NT2/D1 (cell line): ENCODE data around the gene C6orf58.

Experiments used
- DNase-seq: peaks from one replicate; pipeline ENCODE4 v3.0.0-alpha.2; 2011; ENCODE audit warnings: low read depth, low spot score
- H3K27me3 ChIP-seq: 2 replicates; pipeline ENCODE4 v1.6.0; 2011; ENCODE audit warnings: mild to moderate bottlenecking; ENCODE audit not compliant: insufficient read length, insufficient read depth
- H3K36me3 ChIP-seq: 2 replicates; pipeline ENCODE4 v1.6.1; 2011; ENCODE audit warnings: mild to moderate bottlenecking, low read length, mixed read lengths; ENCODE audit not compliant: insufficient read depth, insufficient read length
- H3K4me1 ChIP-seq: 2 replicates; pipeline ENCODE4 v1.5.1; 2011; ENCODE audit not compliant: insufficient read depth, insufficient read length
- H3K4me3 ChIP-seq: 2 replicates; pipeline ENCODE4 v1.5.1; 2011; ENCODE audit warnings: low read depth; ENCODE audit not compliant: insufficient read length
- H3K9ac ChIP-seq: 2 replicates; pipeline ENCODE4 v1.6.0; 2011; ENCODE audit warnings: low read depth; ENCODE audit not compliant: insufficient read length
- H3K9me3 ChIP-seq: 2 replicates; pipeline ENCODE4 v1.5.1; 2011; ENCODE audit warnings: mild to moderate bottlenecking, low read length; ENCODE audit not compliant: insufficient read depth
- SUZ12 ChIP-seq: IDR thresholded peaks from 2 replicates; pipeline ENCODE4 v1.6.1; 2011; ENCODE audit not compliant: insufficient read length, insufficient read depth; ENCODE audit errors: extremely low read depth
- YY1 ChIP-seq: IDR thresholded peaks from 2 replicates; pipeline ENCODE4 v1.6.1; 2011; ENCODE audit not compliant: insufficient read length, insufficient read depth
- ZNF274 ChIP-seq: IDR thresholded peaks from 2 replicates; pipeline ENCODE4 v1.6.1; 2011; ENCODE audit warnings: mild to moderate bottlenecking, low read depth, low read length

C6orf58 gene

GRCh38 chr6:127550403-127550802 is 26.6 kb upstream of the C6orf58 start:
- Histone ChIP-seq H3K27me3 (no peaks in the 10 kb centered on the region), H3K9me3 (no peaks in the 10 kb centered on the region), H3K4me1 (no peaks in the 10 kb centered on the region), H3K4me3 (no peak overlapping the region), H3K36me3 (no peaks in the 10 kb centered on the region), H3K9ac (no peak overlapping the region)
- DNase-seq, result no peak
- no peak for TF ChIP-seq YY1
- TF ChIP-seq ZNF274, result no peak
- TF ChIP-seq SUZ12, result no peak

DNA sequence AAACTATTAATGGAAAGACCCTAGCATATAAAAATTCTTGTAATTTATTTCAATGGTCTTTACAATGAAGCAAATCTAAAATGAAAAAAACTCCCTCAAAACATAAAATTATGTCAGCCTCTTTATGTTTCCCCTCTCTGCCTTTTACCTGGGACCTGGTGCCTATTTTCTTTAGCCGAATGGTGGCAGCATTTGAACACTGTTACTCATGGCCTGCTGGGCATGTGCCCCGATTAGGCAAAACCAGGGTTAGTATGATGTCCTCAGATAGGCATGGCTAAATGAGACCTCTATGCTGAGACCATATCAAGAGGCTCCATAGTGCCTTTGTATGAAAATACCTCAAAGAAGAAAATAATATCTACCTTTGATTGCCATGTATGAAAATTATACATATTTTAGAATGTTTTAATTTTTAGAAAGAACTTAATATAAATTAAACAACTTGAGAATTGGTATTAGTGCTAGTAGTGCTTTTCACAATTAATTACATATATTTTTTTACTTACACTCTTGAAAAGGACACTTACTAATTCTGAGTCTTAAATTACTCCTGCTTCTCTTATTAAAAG is 22.5 kb upstream of the C6orf58 start:
- Histone ChIP-seq H3K27me3 (no peaks in the 10 kb centered on the region), H3K9ac (no peak overlapping the region), H3K4me3 (no peak overlapping the region), H3K36me3 (no peaks in the 10 kb centered on the region), H3K4me1 (no peaks in the 10 kb centered on the region), H3K9me3 (no peaks in the 10 kb centered on the region)
- no peak for DNase-seq
- TF ChIP-seq SUZ12 (no peak), ZNF274 (no peak), YY1 (no peak)

DNA sequence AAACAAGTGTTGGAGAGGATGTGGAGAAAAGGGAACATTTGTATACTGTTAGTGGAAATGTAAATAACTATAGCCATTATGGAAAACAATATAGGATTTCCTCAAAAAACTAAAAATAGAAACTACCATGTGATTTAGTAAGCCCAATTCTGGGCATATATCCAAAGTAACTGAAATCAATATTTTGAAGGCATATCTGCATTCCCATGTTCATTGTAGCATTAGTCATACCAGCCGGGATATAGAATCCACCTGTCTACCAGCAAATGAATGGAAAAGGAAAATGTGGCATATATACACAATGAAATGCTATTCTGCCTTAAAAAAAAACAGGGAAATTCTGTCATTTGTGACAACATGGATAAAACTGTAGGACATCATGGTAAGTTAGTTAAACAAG is 15.3 kb upstream of the C6orf58 start:
- Histone ChIP-seq H3K27me3 (no peaks in the 10 kb centered on the region), H3K4me3 (no peak overlapping the region), H3K36me3 (no peaks in the 10 kb centered on the region), H3K9me3 (no peaks in the 10 kb centered on the region), H3K4me1 (no peaks in the 10 kb centered on the region), H3K9ac (no peak overlapping the region)
- DNase-seq, result no peak
- no peak for TF ChIP-seq ZNF274
- TF ChIP-seq YY1, result no peak

- no peak overlapping the region for H3K4me3 ChIP-seq
- no peaks in the 10 kb centered on the region for H3K36me3 ChIP-seq
- H3K4me1 ChIP-seq, result no peaks in the 10 kb centered on the region
- no peak overlapping the region for H3K9ac ChIP-seq
- DNase-seq, result no peak
- no peaks in the 10 kb centered on the region for H3K27me3 ChIP-seq
- H3K9me3 ChIP-seq, result no peaks in the 10 kb centered on the region
- no peak for TF ChIP-seq SUZ12
- TF ChIP-seq ZNF274, result no peak
- no peak for TF ChIP-seq YY1
Measured at GRCh38 chr6:127564761-127565160, 12.2 kb upstream of the C6orf58 start.

GRCh38 chr6:127566119-127566518 is 10.9 kb upstream of the C6orf58 start:
- Histone ChIP-seq H3K36me3 (no peaks in the 10 kb centered on the region), H3K4me1 (no peaks in the 10 kb centered on the region), H3K27me3 (no peaks in the 10 kb centered on the region), H3K9me3 (no peaks in the 10 kb centered on the region), H3K9ac (no peak overlapping the region), H3K4me3 (no peak overlapping the region)
- TF ChIP-seq YY1 (no peak), SUZ12 (no peak), ZNF274 (no peak)
- no peak for DNase-seq

DNA sequence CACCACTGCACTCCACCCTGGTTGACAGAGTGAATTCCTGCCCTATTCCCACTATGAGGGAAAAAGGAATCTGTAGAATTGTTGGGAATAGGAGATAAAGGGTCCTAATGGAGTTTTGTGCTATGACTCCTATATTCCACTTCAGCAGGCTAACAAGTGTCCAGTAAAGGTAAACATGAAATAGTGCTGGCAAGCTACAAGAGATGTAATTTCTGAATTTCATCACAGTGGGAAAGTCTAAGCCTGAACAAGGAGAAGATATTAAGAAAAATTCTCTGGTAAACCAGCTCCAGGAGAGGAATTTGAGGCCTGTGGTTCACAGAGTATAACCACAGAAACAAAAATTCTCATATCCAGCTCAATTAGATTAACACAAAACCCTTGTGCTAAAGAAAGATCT is 10.3 kb upstream of the C6orf58 start:
- no peak for TF ChIP-seq SUZ12
- no peak for TF ChIP-seq ZNF274
- no peak for TF ChIP-seq YY1
- Histone ChIP-seq H3K4me3 (no peak overlapping the region), H3K4me1 (no peaks in the 10 kb centered on the region), H3K9me3 (no peaks in the 10 kb centered on the region), H3K36me3 (no peaks in the 10 kb centered on the region), H3K27me3 (no peaks in the 10 kb centered on the region), H3K9ac (no peak overlapping the region)
- DNase-seq, result no peak

DNA sequence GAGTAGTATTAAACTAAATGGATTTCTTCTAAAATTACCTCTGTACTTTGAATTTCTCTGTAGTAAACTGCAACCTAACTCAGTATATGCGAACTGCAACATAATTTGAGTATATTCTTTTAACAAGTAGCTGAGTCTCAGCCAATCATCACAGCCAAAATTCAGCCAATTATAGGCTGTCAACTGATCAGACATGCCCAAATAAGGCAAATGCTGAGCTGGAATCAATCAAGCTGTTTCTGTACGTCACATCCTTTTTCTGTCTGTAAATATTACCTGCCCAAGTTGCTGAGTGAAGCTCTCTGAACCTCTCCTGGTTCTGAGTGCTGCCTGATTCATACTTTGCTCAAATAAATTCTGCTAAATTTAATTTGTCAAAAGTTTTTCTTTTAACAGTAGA is 9.5 kb upstream of the C6orf58 start:
- TF ChIP-seq ZNF274, result no peak
- no peak for TF ChIP-seq YY1
- Histone ChIP-seq H3K9ac (no peak overlapping the region), H3K4me3 (no peak overlapping the region), H3K9me3 (no peaks in the 10 kb centered on the region), H3K36me3 (no peaks in the 10 kb centered on the region), H3K4me1 (no peaks in the 10 kb centered on the region), H3K27me3 (no peaks in the 10 kb centered on the region)
- no peak for DNase-seq

DNA sequence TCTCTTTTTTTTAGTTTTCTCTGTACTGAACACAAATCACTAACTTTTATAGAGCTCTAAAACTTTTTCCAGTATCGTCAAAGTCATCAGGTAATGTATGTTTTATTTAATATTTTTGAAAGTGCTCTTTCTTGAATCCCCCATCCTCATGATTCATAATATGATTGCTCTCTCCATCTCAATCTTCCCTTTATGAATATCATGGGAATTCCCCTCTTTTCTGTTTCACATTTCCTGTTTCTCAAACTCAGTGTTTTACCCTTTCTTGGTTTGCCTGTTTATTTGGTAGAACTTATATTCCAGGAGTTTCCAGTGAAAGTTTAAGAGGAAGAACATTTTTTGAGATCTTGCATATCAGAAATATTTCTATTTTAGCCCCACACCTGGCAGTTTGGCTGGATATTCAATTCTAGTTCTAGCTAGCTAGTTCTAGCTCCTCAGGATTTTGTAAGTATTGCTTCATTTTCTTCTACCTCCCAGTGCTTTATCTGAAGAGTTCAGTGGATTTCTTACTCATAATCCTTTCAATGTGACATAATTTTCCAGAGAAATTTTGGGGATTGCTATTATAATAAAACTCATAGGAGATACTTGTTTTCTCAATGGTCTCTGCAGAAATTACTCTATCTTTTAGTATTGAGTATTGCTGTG is 6.1 kb upstream of the C6orf58 start:
- TF ChIP-seq SUZ12, result no peak
- no peak for TF ChIP-seq ZNF274
- TF ChIP-seq YY1, result no peak
- Histone ChIP-seq H3K4me3 (no peak overlapping the region), H3K4me1 (no peaks in the 10 kb centered on the region), H3K27me3 (no peaks in the 10 kb centered on the region), H3K9ac (no peak overlapping the region), H3K36me3 (no peaks in the 10 kb centered on the region), H3K9me3 (no peaks in the 10 kb centered on the region)
- DNase-seq, result no peak
